GM23338 (cell line): ENCODE data around the gene FANCC. TPM values are rescaled to one million over a fixed set of nuclear protein-coding genes. Genes with fewer than 3 reads are reported as not detected.

ENCODE experiments used
- ATAC-seq: fragments of 200-7000 bp; cut with Tn5 transposase; 3 replicates; pipeline ENCODE4 v1.9.1; 2020
- DNase-seq: peaks from one replicate; pipeline ENCODE4 v3.0.0-alpha.2; 2015; ENCODE audit warnings: low spot score
- H2AFZ ChIP-seq: fragments of 200-600 bp; sonication (generic); 2 replicates; pipeline ENCODE4 v1.8.0; 2016; ENCODE audit warnings: antibody characterized with exemption, mild to moderate bottlenecking, moderate library complexity
- H3F3A ChIP-seq: fragments of 200-600 bp; sonication (generic); replicated peaks from 2 replicates; pipeline ENCODE4 v1.8.0; 2017; ENCODE audit warnings: antibody characterized with exemption, mixed run types, low read depth
- H3K27ac ChIP-seq: fragments of 200-600 bp; sonication (generic); 2 replicates; pipeline ENCODE4 v1.6.1; 2016; ENCODE audit warnings: low read depth
- H3K27me3 ChIP-seq: fragments of 200-600 bp; sonication (generic); 2 replicates; pipeline ENCODE4 v1.8.0; 2016; ENCODE audit warnings: mild to moderate bottlenecking, mixed run types, moderate library complexity; ENCODE audit not compliant: insufficient read depth
- H3K36me3 ChIP-seq: fragments of 200-600 bp; sonication (generic); 2 replicates; pipeline ENCODE4 v1.8.0; 2016; ENCODE audit warnings: mild to moderate bottlenecking; ENCODE audit not compliant: insufficient read depth
- H3K4me1 ChIP-seq: fragments of 200-600 bp; sonication (generic); 2 replicates; pipeline ENCODE4 v1.8.0; 2016; ENCODE audit warnings: mild to moderate bottlenecking, moderate library complexity; ENCODE audit not compliant: insufficient read depth
- H3K4me2 ChIP-seq: fragments of 200-600 bp; sonication (generic); 2 replicates; pipeline ENCODE4 v1.7.1; 2017; ENCODE audit warnings: mixed run types
- H3K4me3 ChIP-seq: fragments of 200-600 bp; sonication (generic); 2 replicates; pipeline ENCODE4 v1.6.1; 2016; ENCODE audit warnings: mixed run types
- H3K79me2 ChIP-seq: fragments of 200-600 bp; sonication (generic); replicated peaks from 2 replicates; pipeline ENCODE4 v1.8.0; 2017; ENCODE audit warnings: mild to moderate bottlenecking; ENCODE audit not compliant: insufficient read depth
- H3K9me2 ChIP-seq: fragments of 200-600 bp; sonication (generic); 2 replicates; pipeline ENCODE4 v1.8.0; 2017; ENCODE audit not compliant: insufficient read depth
- H4K20me1 ChIP-seq: fragments of 200-600 bp; sonication (generic); replicated peaks from 2 replicates; pipeline ENCODE4 v1.8.0; 2017; ENCODE audit warnings: mild to moderate bottlenecking; ENCODE audit not compliant: insufficient read depth
- H3K27ac Mint-ChIP-seq: 2 replicates; pipeline ENCODE4 v1.8.0; 2020; ENCODE audit warnings: inconsistent platforms, mild to moderate bottlenecking, moderate library complexity, mixed read lengths
- H3K27me3 Mint-ChIP-seq: 3 replicates; pipeline ENCODE4 v1.8.0; 2022; ENCODE audit warnings: low read depth, mild to moderate bottlenecking, moderate library complexity, mixed read lengths, inconsistent platforms; ENCODE audit not compliant: insufficient read depth, poor library complexity
- H3K36me3 Mint-ChIP-seq: 3 replicates; pipeline ENCODE4 v1.8.0; 2021; ENCODE audit warnings: low read depth, mild to moderate bottlenecking, inconsistent platforms, moderate library complexity, mixed read lengths
- H3K4me1 Mint-ChIP-seq: 3 replicates; pipeline ENCODE4 v1.8.0; 2020; ENCODE audit warnings: mild to moderate bottlenecking, inconsistent platforms, mixed read lengths
- H3K4me3 Mint-ChIP-seq: 3 replicates; pipeline ENCODE4 v1.8.0; 2021; ENCODE audit warnings: moderate library complexity, mild to moderate bottlenecking, inconsistent platforms, mixed read lengths
- H3K9me3 Mint-ChIP-seq: 3 replicates; pipeline ENCODE4 v1.8.0; 2020; ENCODE audit warnings: moderate library complexity, mild to moderate bottlenecking, inconsistent platforms, mixed read lengths
- CREB1 ChIP-seq: fragments of 250-450 bp; sonication (Bioruptor Pico); IDR thresholded peaks from 2 replicates; pipeline ENCODE4 v1.5.0; 2020; ENCODE audit warnings: low read depth, mild to moderate bottlenecking, moderate library complexity
- CTCF ChIP-seq, 2 experiments: fragments of 200-600 bp in 1 of 2; sonication (generic) in 1 of 2; conservative IDR thresholded peaks; 2 replicates each; pipeline versions ENCODE4 v1.5.1 to v1.6.1; 2016 to 2017; ENCODE audit warnings: antibody characterized with exemption in 2 of 2, low read depth in 2 of 2, mild to moderate bottlenecking in 2 of 2, moderate library complexity in 1 of 2
- EZH2 ChIP-seq: fragments of 200-600 bp; sonication (generic); IDR thresholded peaks from one replicate; pipeline ENCODE4 v1.8.0; 2017; ENCODE audit warnings: antibody characterized with exemption, mild to moderate bottlenecking, low read depth; ENCODE audit not compliant: unreplicated experiment
- EZH2phosphoT487 ChIP-seq: fragments of 200-600 bp; sonication (generic); IDR thresholded peaks from one replicate; pipeline ENCODE4 v1.8.1; 2018; ENCODE audit warnings: antibody characterized with exemption; ENCODE audit not compliant: unreplicated experiment
- JUNB ChIP-seq: IDR thresholded peaks from one replicate; pipeline ENCODE4 v1.6.1; 2016; ENCODE audit warnings: antibody characterized with exemption; ENCODE audit not compliant: unreplicated experiment
- STAT1 ChIP-seq: IDR thresholded peaks from one replicate; pipeline ENCODE4 v1.6.1; 2016; ENCODE audit warnings: antibody characterized with exemption; ENCODE audit not compliant: unreplicated experiment
- ZNF114 ChIP-seq: fragments of 250-450 bp; sonication (Bioruptor Pico); IDR thresholded peaks from 2 replicates; pipeline ENCODE4 v1.5.0; 2020; ENCODE audit warnings: mild to moderate bottlenecking, moderate library complexity
- ZNF331 ChIP-seq: fragments of 250-450 bp; sonication (Bioruptor Pico); IDR thresholded peaks from 2 replicates; pipeline ENCODE4 v1.5.0; 2020; ENCODE audit warnings: low read depth, mild to moderate bottlenecking, moderate library complexity
- ZNF462 ChIP-seq: fragments of 250-450 bp; sonication (Bioruptor Pico); IDR thresholded peaks from 2 replicates; pipeline ENCODE4 v1.5.0; 2020; ENCODE audit warnings: mild to moderate bottlenecking, moderate library complexity
- polyA plus RNA-seq: library from polyadenylated mRNA; unstranded; fragments of >200 nt; fragmentation: Nextera tagmentation; extraction: Ambion mirVana; gene quantifications from 2 replicates; pipeline ENCODE4 v1.2.1, GENCODE V29; 2016
- total RNA-seq: library from RNA; depleted of rRNA; stranded (reverse); fragments of >200 nt; shearing (Covaris generic); gene quantifications from 2 replicates; pipeline ENCODE4 v1.2.3, GENCODE V29; 2014
- TF ChIP-seq, protein P1 (sequence below): IDR thresholded peaks from 2 replicates; pipeline ENCODE4 v1.6.1; 2016; ENCODE audit warnings: antibody characterized with exemption

The FANCC gene
- total and polyA plus RNA-seq, 2 experiments from 2014 or later = 7.8 to 18.1 TPM

DNA sequence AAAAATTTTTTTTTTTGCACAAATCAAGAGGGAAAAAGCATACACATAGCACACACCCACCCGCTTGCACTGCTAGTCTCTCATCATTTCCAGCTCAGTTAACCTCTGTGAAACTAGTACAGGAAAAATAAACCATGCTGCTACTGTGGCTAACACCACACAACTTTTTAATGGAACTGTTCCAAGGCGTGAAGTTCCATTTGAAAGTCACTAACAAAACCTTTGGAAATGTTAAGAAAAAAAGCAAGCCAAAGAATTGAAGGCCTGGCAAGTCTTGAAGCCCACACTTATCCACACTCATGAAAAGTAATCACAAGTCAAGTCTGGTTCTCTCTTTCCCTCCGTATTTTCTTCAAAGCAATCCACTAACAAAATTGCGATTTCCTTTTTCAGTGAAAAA is 116.3 kb downstream of the FANCC start:
- no peaks in the 10 kb centered on the region for H3K79me2 ChIP-seq
- no peak for ATAC-seq
- H3K4me3 Mint-ChIP-seq = no peak overlapping the region
- peaks cover 13% of the 10 kb centered on the region for H3K4me1 ChIP-seq
- H3K36me3 Mint-ChIP-seq = no peaks in the 10 kb centered on the region
- H3K9me2 ChIP-seq = no peaks in the 10 kb centered on the region
- H3K4me3 ChIP-seq = no peak overlapping the region
- H3K27me3 Mint-ChIP-seq = peaks cover 1% of the 10 kb centered on the region
- peaks cover 19% of the 10 kb centered on the region for H3K4me1 Mint-ChIP-seq
- H3K27ac Mint-ChIP-seq = no peak overlapping the region; the same call in 1 of the 2 replicates
- no peak for TF ChIP-seq ZNF462
- TF ChIP-seq STAT1 = no peak
- TF ChIP-seq JUNB = no peak
- no peak for TF ChIP-seq EZH2phosphoT487
- no peak for TF ChIP-seq ZNF114
- TF ChIP-seq ZNF331 (CRISPR knock-in tag) = no peak
- TF ChIP-seq, protein P1, sequence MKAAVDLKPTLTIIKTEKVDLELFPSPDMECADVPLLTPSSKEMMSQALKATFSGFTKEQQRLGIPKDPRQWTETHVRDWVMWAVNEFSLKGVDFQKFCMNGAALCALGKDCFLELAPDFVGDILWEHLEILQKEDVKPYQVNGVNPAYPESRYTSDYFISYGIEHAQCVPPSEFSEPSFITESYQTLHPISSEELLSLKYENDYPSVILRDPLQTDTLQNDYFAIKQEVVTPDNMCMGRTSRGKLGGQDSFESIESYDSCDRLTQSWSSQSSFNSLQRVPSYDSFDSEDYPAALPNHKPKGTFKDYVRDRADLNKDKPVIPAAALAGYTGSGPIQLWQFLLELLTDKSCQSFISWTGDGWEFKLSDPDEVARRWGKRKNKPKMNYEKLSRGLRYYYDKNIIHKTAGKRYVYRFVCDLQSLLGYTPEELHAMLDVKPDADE = no peak
- no peak for TF ChIP-seq EZH2
- no peak for TF ChIP-seq CTCF (conservative IDR thresholded peaks at IDR 0.05; ENCODE audit: low read depth in 2 of 2)
- TF ChIP-seq CREB1 (CRISPR knock-in tag) = no peak
- H3K27me3 ChIP-seq = no peaks in the 10 kb centered on the region
- H2AFZ ChIP-seq = no peak overlapping the region
- H3F3A ChIP-seq = no peaks in the 10 kb centered on the region
- no peak overlapping the region for H3K27ac ChIP-seq
- no peaks in the 10 kb centered on the region for H4K20me1 ChIP-seq
- H3K4me2 ChIP-seq = no peak overlapping the region
- H3K36me3 ChIP-seq = no peaks in the 10 kb centered on the region
- no peak for DNase-seq
- no peaks in the 10 kb centered on the region; the same call in 2 of the 3 replicates for H3K9me3 Mint-ChIP-seq
